SH-SY5Y (cell line): ENCODE measurements around the gene EEF1AKMT2.

Experiments used
- GATA2 ChIP-seq: IDR thresholded peaks from 2 replicates; pipeline ENCODE4 v1.6.1; 2011; ENCODE audit warnings: mild to moderate bottlenecking, low read depth, low read length
- GATA3 ChIP-seq: IDR thresholded peaks from 2 replicates; pipeline ENCODE4 v1.6.1; 2011; ENCODE audit warnings: low read depth, mild to moderate bottlenecking, low read length, moderate library complexity

The EEF1AKMT2 gene

GRCh38 chr10:124724279-124725027 lies 67.2 kb downstream of the EEF1AKMT2 start:
- no peak for TF ChIP-seq GATA3
- no peak for TF ChIP-seq GATA2

DNA sequence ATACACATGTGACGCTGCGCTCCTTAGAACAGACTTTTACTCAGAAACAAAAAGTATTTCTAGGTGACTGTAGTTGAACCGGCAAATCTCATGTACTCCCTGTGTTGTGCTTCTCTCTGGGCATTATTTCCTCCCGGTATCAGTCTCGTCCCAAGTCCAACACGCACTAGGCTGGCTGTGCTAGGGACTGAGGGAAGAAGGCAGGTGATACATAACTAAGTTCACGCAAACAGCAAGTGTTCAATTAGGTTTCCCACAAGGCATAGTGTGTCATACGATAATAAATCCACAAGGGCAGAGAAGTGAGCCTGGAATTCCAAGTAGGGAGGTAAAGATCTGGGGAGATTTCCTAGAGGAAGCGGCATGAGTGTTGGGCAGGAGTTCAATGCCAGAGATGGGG lies 67.9 kb downstream of the EEF1AKMT2 start:
- TF ChIP-seq GATA2 (no peak), GATA3 (no peak)

DNA sequence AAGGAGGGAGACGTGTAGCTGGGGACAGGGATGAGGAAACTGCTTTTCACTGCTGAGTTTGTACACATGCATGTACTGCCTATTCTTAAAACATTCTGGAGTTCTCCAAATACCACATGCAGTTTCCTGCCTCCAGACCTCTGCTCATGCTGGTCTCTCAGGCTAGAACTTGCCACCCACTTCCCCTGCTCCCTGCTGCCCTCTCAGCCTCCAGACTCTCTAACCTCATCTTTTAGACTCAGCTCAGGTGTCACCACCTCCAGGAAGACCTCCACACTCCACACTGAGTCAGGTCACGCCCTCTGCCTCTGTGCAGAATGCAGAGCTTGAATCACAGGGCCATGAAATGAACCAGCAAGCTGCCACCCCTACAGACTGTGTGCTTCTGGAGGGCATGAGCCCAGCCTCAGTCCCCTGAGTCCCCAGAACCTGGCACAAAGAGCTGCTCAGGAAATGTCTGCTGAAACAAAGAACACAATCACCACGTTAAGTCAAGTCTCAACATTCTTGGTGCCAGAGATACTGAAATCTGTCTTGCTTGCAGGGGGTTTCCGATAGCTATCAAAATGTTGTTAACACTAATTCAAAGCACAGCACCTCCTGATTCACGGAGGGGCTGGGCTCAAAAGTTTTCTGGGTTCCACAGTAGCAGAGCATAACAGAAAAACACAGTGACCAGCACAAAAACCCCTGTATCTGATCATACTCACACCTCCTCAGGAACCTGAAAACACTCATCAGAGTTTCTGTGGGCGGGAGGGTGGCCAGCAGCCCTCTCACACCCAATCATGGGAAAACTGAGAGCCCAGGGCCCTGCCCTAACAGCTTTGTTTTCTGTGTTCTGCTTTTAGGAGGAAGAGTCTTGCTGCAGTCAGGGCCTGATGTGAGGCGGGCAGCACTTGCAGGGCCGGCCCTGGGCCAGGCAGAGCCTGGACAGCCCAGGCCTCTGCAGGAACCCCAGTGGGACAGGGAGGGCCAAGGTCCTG lies 68.6 kb downstream of the EEF1AKMT2 start:
- TF ChIP-seq GATA3, result no peak

- TF ChIP-seq GATA2 (no peak), GATA3 (no peak)
Observed at GRCh38 chr10:124721330-124722045, 70.2 kb downstream of the EEF1AKMT2 start.

GRCh38 chr10:124719213-124719851 lies 72.4 kb downstream of the EEF1AKMT2 start:
- no peak for TF ChIP-seq GATA3
- no peak for TF ChIP-seq GATA2

DNA sequence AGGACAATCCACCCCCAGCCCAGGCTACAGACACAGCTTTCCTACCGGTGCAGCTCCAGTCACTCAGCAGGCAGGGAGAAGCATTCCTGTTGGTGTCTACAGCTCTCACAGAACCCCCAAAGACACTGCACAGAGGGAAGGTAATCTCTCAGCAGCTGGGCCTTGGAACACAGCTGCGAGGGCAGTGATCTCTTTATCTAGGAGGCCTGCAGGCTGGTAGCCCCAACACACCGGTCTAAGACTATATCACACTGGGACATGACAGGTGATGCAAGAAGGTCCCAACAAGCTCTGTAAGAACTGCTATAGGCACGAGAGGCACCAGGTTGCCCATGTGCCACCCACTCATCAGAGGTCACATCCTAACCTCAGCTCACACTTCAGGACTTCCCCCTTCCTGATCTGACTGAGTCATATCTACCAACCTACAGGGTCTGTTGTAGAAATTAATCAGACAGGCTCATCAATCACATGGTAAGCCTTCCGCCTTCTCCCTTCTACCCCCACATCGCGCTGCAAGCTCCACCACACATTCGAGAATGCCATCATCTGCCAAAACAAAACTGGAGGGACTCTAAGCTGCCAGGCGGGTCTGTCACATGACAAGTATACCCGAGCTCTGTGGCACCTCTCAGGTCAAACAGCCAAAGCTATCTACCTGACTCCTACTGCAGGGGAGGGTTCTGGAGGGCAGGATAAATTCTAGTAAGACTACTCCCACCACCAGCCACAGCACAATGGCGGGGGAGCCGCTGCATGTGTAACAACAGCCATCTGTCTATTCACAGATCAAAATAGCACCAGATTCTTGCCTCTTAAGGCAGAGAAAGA lies 73.6 kb downstream of the EEF1AKMT2 start:
- TF ChIP-seq GATA2 (no peak), GATA3 (no peak)

GRCh38 chr10:124717041-124717757 lies 74.5 kb downstream of the EEF1AKMT2 start:
- TF ChIP-seq GATA2 (no peak), GATA3 (no peak)

DNA sequence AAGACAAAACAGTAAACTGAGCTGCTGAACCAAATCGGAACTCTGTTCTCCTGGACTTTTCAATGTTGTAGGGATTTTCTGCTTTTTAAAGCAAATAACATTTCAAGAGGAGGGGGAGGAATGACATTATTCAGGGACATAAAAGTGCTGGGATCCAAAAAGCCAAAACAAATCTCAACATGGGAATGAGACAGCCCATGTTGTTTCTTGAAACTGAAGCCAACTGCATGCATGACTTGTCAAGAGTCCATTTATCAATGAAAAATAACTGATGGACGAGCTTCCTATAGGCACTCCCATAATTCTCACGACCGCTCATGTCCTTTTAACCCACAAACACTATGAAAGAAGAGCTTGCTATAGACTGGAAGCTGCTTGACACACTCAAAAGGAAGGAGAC lies 75.3 kb downstream of the EEF1AKMT2 start:
- TF ChIP-seq GATA3 (no peak), GATA2 (no peak)

- TF ChIP-seq GATA3, result no peak
- no peak for TF ChIP-seq GATA2
Observed at GRCh38 chr10:124715439-124715838, 76.2 kb downstream of the EEF1AKMT2 start.

DNA sequence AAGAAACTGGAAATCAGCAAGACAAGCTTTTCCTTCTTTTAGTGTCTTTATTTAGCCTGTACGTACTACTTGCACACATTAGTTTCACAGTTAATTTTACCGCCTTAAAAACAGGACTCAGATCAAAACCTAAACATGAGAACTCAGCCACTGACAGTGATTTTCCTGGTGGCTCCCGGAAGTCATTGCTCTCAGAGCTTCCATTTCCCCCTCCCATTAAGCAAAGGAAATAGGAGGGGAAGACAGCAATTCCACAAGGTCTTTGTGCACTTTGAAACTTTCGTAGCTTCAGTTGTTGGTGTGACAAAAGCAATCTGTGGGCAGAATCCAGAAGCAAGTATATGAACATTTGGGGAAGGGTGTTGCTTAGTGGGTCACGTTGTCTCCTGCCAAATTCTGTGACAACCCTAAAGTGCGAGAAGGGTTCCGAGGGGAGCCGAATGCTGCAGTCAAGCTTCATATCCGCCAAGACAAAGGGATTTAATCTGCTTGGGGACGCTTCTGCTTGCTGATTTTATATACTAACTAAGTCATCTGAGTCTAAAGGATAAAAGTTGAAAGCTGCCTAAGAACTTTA lies 77.9 kb downstream of the EEF1AKMT2 start:
- no peak for TF ChIP-seq GATA3

DNA sequence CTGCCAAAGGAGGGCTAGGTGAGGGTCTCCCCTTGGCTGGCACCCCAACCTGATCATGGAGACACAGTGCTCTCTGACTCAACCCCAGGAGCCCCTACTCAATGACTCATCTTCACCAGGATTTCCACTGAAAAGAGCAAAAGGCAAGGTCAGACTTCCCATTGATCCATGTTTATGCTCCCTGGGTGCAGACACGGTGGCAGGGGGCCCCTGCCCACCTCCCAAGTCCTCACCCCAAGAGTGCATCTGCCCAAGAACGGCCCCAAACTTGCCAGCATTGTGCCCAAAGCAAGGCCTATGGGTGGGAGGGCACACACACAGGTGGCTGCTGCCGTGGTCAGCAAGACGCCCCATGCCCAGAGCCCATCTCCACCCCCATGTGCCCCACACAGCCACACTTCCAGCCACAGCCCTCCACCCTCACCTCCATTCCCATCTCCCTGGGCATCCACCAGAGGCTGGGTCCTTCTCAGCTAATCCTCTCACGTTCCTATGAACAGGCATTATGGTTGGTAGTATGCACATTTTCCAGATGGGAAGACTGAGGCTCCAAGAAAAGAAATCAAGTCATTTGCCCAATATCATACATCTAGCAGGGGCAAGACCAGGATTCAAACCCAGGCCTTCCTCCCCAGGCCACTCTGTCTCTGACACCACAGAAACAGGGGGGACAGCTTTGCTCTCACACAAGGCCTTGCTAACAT lies 78.8 kb downstream of the EEF1AKMT2 start:
- TF ChIP-seq GATA3, result no peak
- no peak for TF ChIP-seq GATA2
